NCI-H146 (cell line): ENCODE data around the gene CLIP2.

ENCODE experiments used
- DNase-seq: peaks from one replicate; lab custom pipeline; 2025; lab: John Stamatoyannopoulos, UW

CLIP2 gene

DNA sequence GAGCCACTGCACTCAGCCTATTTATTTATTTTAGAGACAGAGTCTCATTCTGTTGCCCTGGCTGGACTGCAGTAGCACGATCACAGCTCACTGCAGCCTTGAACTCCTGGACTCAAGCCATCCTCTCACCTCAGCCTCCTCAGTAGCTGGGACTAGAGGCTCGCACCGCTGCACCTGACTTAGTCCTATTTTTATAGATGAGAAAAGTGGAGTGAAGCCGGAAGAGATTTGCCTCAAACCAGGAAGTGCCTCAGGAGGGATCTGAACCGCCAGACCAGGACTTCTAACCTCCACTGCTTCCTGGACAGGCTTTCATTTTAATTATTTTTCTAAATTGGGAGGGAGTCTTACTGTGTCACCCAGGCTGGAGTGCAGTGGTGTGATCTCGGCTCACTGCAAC, 17.5 kb upstream of the CLIP2 start:
- DNase-seq: no peak

DNA sequence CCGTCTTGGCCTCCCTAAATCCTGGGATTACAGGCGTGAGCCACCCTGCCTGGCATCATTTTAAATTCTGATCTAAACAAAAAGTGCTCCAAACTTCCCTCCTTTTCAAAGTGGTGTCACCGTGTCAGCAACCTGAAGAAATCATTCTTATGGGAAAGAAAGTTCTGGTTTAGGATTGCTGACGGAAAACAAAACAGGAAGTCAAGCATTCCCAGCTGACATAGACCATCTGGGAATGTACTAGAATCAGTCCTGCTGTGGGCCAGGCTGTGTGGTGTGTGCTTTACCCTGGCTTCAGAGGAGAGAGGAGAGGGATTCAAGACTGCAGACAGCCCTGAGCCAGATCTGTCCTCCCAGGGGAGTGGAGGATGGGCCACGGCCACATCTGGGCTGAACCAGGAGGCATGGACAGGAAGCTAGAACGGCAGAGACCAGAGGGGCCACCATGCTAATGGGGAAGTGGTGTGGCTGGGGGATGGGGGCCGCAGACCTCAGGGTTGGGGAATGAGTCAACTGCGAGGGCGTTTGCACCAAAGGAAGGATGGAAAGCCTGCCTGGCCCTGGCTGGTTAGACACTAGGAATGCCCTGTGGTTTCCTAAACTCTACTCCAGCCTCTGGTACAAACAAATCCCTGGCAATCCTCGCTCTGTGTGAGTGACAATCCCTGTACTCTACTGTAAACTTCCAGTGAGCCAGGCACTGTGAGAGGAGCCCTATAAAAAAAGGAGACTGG, 16.7 kb upstream of the CLIP2 start:
- no peak for DNase-seq

- peak; percentile 19 for DNase-seq
These were observed 13.8 kb upstream of the CLIP2 start for GRCh38 chr7:74275401-74275881.

DNA sequence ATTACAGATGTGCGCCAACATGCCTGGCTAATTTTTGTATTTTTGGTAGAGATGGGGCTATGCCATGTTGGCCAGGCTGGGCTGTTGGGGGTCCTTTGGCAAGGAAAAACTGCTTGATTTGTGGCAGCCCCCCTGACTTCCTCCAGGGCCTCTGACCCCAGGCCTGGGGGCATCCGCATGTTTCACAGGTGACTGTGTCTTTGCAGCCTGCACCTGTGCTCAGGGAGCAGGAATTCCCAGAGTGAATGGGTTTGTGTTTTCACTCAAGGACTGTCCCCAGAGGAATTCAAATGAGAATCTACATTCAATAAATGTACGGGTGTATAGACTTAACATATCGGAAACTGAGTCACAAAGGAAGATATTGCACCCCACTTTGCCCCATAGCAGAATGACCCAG, 11.6 kb upstream of the CLIP2 start:
- DNase-seq: no peak

GRCh38 chr7:74280985-74281384, 8.2 kb upstream of the CLIP2 start:
- no peak for DNase-seq

- DNase-seq: peak; percentile 75
These were observed 6.3 kb upstream of the CLIP2 start for GRCh38 chr7:74282748-74283459.

- DNase-seq: no peak
These were observed 5.3 kb upstream of the CLIP2 start for GRCh38 chr7:74283858-74284447.

DNA sequence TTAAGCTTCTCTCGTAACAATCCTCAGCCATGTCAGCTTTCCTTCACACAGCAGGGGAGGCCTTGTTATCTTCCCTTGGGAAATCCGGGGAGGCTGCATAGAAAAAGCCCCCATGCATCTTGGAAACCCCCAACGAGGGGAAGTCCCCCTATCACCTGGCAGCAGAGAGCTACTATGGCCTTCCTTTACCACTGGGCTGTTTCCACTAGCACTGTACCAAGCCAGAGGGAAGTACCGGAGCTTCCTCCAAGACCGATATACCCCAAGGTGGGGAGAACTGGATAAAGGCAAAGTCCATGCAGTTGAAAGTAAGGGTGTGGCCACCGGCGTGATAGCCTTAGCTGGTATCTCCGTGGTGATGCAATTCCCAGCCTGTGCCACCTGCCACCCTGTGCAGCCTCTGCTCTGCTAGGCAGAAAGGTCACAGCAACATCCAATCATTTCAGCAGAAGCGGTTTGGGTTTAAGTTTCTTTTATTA, 4.4 kb upstream of the CLIP2 start:
- DNase-seq: peak; percentile 20

DNA sequence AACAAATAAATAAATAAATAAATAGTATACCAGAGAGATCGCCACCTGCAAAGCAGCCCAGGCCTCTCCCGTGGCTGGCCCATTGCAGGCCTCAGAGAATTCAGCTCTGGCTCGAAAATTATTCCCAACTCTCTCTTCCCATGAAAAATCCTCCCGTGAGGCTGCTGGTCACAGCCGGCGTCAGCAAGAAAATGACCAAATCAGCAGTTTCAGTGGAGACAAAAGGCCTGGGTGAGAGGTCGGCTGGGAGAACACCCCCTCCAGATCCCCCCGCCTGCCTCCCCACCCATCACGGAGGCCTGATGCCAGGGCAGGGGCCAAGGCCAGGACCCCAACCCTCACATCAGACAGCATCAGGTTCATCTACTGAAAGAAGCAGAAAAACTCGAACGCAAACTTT, 3.1 kb upstream of the CLIP2 start:
- no peak for DNase-seq

DNA sequence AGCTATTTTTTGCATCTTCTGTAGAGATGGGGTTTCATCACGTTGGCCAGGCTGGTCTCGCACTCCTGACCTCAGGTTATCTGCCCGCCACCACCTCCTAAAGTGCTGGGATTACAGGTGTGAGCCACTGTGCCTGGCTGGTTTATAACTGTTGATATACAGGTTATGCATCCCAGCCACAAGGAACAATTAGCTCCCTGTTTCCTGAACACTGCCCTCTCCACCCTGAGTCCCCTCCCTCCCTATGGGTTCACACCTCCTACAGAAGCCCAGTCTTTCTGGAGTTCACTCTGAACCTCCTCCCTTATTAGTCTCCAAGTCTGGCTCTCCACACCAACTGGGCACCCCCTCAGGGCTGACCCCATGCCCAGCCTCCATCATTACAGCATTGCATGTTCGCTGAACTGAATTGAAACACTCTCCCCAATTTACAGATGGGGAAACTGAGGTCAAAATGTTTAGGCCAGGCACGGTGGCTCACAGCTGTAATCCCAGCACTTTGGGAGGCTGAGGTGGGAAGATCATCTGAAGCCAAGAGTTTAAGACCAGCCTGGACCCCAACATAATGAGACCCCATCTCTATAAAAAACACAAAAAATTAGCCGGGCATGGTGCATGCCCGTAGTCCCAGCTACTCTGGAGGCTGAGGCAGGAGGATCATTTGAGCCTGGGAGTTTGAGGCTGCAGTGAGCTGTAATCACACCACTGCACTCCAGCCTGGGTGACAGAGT, 1.7 kb upstream of the CLIP2 start:
- DNase-seq: no peak

- DNase-seq: no peak
These were observed 949 bp upstream of the CLIP2 start for GRCh38 chr7:74288034-74288881.

DNA sequence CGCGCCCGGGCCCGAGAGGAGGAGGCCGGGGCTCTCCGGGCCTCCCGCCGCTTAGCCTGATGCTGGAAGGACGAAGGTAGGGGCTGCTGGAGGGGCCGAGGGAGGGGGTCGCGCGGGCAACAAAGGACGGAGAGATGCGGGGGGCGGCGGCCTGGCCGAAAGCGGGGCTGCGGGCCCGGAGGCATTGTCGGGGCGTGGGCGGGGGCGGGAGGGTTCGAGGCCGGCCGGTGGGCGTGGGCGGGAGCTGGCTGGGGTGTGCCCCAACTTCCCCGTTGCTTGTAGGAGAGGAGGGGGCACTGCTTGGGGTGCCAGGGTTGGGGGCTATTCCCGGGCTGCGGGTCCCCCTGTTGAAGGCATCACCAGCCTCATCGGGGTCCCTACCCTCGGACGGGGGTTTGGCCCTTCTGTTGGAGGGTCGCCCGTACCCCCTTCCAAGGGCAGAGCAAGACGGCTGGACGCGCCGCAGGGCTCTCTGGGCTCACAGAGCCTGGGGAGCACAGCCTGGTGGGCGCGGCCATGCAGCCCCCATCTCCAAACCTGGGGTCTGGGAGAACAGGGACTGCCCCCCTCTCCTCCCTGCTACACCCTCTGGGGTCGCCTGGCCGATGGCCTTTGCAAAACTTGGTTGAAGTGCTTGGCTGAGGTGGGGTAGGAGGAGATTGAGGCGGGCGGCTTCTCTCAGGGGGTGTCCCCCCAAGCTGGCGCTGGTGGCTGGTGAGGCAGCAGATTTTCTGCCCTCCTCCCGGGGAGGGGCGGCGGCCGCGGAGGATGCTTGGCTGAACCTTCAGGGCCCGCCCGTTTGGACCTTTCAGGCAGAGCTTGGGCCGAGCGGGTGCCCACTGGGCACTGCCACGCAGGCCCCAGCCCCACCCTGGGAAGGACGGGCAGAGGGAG, 699 bp downstream of the CLIP2 start:
- peak; percentile 20 for DNase-seq

DNA sequence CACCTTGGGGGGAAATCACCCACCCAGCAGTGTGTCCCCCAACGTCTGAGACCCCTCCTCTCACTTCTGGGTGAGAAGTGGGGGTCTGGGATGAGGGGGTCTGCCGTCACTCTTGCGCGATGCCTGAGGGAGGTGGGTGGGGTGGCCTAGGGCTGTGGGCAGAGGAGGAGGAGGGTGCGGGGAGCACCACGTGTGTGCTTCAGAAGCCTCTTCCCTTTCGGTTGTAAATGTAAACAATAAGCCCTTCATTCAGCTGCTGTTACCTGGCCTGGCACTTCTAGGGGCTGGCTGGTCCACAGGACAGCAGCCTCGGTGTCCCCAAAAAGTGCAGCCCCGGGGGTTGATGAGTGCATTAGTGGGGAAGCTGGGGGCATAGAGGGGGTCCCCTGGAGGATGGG, 1.3 kb downstream of the CLIP2 start:
- peak; percentile 16 for DNase-seq

GRCh38 chr7:74290981-74291441, 1.8 kb downstream of the CLIP2 start:
- peak; percentile 57 for DNase-seq

GRCh38 chr7:74291535-74291934, 2.3 kb downstream of the CLIP2 start:
- no peak for DNase-seq

DNA sequence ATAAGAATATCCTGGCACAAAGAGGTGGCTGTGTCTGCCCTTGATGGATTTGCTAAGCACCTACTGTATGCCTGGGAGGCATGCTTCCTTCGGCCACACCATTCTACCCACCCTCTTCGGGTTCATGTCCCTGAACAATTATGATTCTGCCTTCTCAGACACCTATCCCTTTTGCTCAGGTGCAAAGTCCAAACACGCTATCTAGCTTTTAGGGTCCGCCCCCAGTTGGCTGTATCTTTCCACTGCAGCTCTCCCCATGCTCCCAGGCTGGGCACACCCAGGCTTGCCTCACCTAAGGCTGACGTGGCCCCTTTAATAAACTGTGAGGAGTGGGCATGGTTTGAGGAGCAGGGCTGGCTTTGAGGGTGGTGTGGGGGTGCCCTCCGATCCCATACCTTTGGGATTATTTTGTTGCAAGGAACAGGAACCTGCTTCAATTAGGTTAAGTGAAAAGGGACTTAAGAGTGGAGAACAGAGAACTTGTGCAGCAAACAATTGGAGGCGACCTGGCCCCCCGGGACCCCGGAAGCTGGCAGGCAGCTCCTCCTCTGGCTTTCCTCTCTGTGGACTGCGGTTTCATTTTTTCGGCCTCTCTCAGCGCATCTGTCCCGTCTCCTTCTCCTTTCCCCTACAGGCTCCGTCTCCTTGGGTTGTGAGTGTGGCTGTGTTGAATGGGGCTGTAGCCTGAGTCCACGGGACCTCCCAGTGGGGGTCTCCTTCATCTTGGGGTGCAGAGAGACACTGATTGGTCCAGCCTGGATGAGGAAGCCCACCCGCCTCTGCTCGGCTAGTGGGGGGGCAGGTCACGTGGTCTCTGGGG, 3.8 kb downstream of the CLIP2 start:
- DNase-seq: no peak

DNA sequence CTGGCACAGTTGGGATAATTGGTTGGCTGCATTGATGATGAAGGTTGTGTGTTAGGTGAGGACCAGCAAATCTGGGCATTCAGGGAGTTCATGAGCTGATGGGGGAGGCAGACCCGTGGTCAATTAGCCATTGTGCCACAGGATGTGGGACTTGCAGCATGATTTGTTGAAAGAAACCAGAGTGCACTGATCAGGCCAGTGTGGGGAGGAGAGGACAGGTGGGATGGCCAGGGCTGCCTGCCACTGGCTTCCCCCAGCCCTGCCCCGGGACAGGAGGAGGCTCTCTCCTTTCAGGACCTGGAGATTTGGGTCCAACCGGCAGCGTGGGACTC, 4.3 kb downstream of the CLIP2 start:
- no peak for DNase-seq

DNA sequence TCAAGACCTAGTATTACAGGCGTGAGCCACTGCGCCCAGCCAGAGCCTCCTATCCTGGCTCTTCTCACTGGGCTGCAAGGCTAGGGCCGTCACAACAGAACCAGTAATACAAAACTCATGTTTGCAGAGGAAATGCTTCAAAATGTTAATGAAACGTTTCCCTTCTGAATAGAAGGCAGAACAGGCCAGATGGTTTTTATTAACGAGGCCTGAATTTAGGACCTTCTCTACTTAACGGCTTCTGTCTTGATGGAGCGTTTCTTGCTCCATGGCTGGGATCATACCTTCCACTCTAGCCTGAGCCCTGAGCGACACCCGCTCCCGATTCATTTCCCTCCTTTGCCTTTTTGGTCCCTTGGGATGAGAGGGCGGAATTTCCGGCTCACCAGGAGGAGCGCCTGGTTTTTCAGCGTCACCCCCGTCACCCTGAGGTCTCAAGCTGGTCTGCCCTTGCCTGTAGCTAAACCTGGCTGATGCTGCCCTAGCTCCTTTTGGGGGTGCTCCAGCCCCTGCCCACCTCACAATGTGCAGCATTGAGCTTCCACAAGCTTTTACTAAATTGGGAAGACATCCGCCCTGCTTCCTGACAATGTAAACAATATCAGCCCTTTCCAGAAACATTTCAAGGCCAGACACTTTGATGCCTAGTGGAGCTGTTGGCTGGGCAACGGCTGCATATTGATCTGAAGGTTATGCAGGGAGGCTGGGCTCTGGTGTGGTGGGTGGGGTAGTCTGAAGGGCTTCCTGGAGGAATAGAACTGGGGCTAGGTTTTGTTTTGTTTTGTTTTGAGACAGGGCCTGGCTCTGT, 5.2 kb downstream of the CLIP2 start:
- no peak for DNase-seq
